Activated CD8-positive, alpha-beta memory T cell treated with anti-CD3 and anti-CD28 coated beads for 4 hours (primary cell): ENCODE measurements around the gene SLC35D1.
"Not testable (repeated sequence)": the region's sequence is repeated elsewhere in the genome, so short reads cannot be mapped to it uniquely, and the experiment has no call there.

Experiments used
- DNase-seq, 2 donors: peaks; one replicate each; pipeline ENCODE4 v3.0.0-alpha.2; 2020; ENCODE audit warnings: low read depth in 2 of 2

The SLC35D1 gene

DNA sequence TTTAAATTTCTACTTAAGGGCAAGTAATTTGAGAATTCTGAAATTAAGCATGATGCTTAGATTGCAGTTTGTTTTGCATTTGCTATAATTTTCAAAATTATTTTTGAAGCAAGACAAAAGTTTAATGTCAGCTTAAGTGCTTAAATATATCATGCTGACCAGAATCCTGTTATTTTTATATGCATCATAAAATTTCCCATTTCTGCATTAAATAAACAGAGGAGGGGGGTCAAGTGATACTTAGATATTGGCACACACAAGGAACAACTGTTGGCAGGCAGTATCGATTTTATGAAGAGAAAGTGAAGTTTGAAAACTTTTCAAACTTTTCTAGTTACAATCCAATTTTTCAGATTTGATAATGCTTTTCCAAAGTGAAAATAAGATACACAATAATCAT lies 68.1 kb downstream of the SLC35D1 start:
- no peak for DNase-seq

DNA sequence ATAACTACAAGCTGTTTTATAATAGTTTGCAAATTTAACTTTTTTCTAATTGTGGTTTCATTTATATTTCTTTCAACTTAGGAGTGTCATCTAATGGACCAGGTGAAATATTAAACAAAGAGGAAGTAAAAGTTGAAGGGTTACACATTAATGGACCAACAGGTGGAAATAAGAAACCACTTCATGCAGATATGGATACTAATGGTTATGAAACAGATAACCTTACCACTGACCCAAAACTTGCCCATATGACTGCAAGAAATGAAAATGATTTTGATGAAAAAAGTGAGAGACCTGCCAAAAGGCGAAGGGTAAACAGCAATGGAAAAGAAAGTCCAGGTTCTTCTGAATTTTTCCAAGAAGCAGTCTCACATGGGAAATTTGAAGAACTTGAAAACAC lies 69.5 kb downstream of the SLC35D1 start:
- DNase-seq, result no peak

DNA sequence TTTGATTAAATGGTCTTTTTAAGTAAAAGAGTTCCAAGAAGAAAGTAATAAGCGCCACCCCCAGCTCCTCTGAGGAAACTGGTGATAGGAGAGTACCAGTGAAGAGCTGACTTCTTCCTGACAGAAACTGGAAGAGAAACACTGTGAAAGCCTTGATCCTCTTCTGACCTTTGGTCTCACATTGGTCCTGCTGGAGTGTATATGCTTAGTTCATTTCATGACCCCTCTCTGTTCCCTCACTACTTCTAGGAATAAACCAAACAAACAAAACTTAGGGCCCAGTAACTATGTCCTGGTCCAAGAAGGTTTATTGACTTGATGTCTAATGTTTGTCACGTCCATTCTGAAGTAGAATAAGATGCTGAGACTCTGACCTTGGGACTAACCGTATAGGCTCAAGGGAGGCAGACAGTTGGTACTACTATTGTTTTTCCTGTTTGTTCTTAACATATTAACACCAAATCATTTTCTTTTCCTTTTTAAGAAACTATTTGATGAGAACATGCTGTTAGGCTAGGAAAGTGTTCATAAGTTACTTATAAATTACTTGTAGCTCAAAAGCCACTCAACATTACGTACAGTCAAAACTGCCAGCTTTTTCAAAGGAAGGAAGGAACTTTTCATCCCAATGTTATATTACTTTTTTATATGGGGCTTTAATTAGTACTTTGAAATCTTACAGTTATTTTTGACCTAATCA lies 71.2 kb downstream of the SLC35D1 start:
- DNase-seq, result no peak

DNA sequence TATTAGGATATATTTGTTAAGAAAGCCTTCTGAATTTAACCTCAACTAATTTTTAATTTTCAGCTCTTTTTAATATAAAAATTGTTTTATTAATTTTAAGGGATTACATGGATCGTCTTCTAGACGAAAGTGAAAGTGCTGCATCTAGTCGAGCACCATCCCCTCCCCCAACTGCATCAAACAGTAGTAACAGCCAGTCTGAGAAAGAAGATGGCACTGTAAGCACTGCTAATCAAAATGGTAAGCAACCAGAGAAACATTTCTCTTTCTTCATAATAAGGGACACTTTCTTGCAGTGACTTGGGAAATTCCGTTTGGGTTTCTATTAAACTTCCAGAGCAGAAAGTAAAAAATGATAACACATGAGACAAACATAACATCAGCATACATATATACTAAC lies 72.3 kb downstream of the SLC35D1 start:
- peak in 1 of 2 donors; percentile 10 for DNase-seq

DNA sequence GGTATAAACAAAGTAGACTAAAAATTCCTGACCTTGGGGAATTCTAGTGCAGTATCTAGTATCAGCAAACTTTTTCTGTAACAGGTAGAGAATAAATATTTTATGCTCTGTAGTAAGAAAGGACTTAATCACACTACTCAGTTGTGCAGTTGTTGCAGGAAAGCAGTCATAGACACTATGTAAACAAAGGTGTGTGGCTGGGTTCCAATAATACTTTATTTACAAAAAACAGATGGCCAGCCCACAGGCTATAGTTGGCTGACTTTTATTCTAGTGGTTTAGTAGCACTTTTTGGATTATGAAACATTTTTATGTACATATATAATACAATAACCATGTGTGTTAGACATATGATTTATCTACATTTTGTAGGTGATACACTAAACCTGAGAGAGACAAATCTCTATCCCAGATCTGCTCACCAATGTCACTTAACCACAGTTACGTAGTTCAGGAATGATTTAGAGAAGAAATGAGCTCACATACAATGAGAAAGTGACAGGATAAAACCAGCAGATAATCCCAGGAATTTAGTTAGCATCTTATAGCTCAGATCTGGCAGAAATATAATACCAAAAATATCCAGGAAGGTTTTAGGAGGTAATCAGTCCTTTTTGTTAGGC lies 73.1 kb downstream of the SLC35D1 start:
- no peak for DNase-seq

DNA sequence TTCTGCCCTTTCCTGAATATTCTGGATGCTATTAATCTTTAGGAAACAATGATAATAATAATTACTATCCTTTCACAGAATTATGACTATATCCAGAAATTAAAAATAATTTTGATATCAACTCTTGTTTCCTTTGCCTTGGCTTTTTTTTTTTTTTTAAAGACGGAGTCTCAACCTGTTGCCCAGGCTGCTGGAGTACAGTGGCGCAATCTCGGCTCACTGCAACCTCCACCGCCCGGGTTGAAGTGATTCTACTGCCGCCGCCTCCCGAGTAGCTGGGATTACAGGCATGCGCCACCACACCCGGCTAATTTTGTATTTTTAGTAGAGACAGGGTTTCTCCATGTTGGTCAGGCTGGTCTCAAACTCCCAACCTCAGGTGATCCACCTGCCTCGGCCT lies 74.3 kb downstream of the SLC35D1 start:
- DNase-seq, result not testable (repeated sequence)

DNA sequence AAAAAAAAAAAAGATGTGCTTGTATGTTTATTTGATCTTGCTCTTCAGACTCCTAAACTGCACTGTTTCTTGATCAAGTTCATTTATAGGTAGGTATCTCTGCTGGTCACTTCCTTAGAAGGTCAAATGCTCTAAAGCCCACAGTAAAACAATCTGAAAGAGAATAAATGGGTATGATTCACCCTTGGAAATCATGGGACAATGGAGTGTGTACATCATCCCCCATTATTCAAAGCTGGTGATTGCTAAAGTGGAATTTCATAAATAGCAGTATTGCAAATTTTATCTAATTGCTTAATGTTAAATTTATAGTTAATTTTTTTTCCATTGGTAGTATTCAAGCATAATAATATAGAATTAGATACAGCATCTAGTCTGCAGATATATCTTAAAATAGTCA lies 75.7 kb downstream of the SLC35D1 start:
- no peak for DNase-seq

DNA sequence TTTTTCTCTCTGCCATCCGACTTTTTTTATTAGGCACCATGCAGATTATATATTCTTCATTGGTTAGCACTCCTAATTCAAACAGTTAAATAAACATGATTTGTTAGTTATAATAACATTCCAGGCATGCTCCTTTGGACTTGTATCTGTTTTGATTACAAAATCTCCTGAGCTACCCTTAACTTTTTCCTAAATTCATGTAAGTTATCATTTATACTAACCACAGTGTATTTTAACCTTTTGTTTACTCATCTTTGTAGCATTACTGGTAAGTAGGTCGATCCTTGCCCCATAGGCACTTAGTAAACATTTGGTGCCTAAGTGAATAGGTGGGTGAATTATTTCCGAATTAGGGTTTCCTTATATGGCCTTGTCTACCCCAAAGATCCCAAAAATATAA lies 85.4 kb downstream of the SLC35D1 start:
- no peak for DNase-seq

DNA sequence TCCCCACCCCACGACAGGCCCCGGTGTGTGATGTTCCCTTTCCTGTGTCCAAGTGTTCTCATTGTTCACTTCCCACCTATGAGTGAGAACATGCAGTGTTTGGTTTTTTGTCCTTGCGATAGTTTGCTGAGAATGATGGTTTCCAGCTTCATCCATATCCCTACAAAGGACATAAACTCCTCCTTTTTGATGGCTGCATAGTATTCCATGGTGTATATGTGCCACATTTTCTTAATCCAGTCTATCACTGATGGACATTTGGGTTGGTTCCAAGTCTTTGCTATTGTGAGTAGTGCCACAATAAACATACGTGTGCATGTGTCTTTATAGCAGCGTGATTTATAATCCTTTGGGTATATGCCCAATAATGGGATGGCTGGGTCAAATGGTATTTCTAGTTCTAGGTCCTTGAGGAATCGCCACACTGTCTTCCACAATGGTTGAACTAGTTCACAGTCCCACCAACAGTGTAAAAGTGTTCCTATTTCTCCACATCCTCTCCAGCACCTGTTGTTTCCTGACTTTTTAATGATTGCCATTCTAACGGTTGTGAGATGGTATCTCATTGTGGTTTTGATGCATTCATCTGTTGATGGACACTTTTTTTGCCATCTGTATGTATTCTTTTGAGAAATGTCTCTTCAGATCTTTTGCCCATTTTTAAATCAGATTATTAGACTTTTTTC lies 87.6 kb downstream of the SLC35D1 start:
- not testable (repeated sequence) for DNase-seq

DNA sequence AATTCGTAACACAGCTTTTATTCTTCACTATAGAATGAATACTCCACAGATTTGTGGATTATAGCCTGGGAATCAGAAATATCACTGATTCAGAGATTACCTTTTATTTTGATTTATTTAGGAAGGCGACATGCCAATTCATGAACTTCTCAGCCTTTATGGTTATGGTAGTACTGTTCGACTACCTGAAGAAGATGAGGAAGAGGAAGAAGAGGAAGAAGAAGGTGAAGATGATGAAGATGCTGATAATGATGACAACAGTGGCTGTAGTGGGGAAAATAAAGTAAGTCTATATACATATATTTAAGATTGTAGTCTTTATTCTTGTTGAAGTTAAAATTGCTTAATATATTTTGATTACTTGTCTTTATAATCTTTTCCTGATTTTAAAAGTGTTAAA lies 96.0 kb downstream of the SLC35D1 start:
- DNase-seq, result no peak

DNA sequence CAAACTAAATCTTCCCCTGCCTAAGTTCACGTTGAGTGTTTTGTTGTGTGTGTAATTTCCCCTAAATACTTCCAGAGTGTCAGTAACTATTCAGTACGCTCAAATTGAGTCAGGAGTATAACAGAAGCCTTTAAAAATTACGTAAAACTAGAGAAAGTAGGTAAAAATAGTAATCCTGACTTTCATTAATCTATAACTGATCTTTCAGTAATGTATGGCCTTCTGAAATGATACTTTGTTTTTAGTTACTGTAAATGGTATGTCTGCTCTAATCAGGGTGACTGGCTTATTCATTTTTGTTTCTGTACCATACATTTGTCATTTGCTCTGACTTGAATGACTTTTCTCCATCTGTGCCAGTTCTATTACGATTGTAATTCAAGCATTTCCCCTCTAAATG lies 99.7 kb downstream of the SLC35D1 start:
- DNase-seq, result no peak

DNA sequence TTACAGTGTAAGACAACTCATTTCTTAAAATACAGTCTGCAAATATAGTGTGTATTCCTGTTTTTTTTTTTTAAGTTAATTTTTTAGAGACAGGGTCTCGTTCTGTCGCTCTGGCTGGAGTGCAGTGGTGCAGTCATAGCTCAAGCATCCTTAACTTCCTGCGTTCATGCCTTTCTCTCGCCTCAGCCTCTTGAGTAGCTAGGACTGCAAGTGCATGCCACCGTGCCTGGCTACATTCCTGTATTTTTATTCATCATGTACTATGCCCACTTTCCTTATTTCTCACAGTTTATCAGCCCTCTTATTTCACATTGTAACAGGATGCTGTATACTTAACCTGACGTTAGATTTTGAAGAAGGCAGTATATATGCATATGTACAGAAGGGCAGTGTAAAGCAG lies 102.4 kb downstream of the SLC35D1 start:
- no peak for DNase-seq
